D721Med (cell line): ENCODE measurements around the gene ARMC2.
"Not testable (repeated sequence)": the region's sequence is repeated elsewhere in the genome, so short reads cannot be mapped to it uniquely, and the experiment has no call there.

Source experiments
- DNase-seq: peaks from one replicate; pipeline ENCODE4 v3.0.0; 2011; ENCODE audit warnings: low spot score; ENCODE audit not compliant: insufficient read length
- FAIRE-seq: peaks from 2 replicates; lab custom pipeline; 2011; peaks lifted over from hg19 to GRCh38; lab: Jason Lieb, UNC
- TF ChIP-seq, protein P1 (sequence below): IDR thresholded peaks from 2 replicates; pipeline ENCODE4 v1.5.1; 2012; ENCODE audit warnings: mild to moderate bottlenecking, control low read depth; ENCODE audit not compliant: insufficient read depth; ENCODE audit errors: missing control alignments

ARMC2 gene

DNA sequence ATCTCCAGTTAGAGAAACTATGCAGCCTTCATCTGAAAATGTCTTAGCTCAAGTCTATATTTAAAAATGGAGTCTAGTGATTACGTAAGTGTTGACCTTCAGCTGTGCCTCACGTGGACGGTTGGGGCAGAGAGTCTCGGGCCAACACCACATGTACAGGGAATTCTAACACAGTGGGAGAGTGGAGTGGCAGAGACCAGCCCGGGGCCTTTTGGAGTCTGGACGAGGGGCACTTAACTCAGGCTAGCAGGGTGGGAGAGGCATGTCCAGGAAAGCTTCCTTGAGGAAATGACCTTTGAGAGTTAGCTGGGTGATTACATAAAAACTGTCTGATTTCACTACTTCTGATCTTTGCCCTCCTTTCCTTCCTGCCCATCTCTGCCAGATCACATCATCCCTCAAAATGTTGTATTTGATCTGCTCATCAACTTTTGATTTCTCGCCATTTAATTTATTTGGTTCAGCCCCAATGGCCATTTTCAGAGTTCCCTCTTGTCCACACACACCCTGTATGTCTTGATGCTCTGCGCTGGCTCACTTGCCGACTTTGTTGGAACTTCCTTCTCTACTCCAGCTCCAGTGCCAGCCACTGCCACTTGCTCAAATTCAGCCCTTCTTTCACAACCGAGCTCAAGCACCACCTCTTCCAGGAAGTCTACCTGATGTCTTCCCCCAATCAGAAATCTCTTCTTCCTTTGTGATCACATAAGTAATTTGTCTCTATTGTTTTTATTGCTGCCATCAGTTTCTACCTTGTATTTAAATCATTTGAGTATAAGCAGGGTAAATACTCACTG is 2.6 kb downstream of the ARMC2 start:
- FAIRE-seq: no peak
- DNase-seq: no peak
- TF ChIP-seq, protein P1, sequence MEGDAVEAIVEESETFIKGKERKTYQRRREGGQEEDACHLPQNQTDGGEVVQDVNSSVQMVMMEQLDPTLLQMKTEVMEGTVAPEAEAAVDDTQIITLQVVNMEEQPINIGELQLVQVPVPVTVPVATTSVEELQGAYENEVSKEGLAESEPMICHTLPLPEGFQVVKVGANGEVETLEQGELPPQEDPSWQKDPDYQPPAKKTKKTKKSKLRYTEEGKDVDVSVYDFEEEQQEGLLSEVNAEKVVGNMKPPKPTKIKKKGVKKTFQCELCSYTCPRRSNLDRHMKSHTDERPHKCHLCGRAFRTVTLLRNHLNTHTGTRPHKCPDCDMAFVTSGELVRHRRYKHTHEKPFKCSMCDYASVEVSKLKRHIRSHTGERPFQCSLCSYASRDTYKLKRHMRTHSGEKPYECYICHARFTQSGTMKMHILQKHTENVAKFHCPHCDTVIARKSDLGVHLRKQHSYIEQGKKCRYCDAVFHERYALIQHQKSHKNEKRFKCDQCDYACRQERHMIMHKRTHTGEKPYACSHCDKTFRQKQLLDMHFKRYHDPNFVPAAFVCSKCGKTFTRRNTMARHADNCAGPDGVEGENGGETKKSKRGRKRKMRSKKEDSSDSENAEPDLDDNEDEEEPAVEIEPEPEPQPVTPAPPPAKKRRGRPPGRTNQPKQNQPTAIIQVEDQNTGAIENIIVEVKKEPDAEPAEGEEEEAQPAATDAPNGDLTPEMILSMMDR: no peak

DNA sequence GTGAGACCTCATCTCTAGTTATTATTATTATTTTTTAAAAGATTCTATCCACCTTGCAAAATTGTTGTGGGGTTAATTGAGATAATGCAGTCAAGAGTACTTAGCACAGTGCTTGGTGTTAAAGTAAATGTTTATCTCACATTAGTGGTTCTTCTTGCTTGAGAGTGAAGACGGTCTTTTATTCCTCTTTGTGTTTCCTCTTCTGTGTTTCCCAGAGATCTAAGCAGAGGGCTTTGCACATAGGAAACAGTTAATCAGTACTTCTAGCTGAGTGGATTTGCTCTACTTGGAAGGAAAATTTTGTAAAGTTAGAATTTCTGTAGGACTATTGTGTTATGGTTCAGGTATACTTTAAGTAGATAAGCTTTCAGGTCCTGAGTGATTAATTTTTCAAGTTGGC is 3.5 kb downstream of the ARMC2 start:
- FAIRE-seq: no peak
- DNase-seq: no peak
- TF ChIP-seq, protein P1: no peak

DNA sequence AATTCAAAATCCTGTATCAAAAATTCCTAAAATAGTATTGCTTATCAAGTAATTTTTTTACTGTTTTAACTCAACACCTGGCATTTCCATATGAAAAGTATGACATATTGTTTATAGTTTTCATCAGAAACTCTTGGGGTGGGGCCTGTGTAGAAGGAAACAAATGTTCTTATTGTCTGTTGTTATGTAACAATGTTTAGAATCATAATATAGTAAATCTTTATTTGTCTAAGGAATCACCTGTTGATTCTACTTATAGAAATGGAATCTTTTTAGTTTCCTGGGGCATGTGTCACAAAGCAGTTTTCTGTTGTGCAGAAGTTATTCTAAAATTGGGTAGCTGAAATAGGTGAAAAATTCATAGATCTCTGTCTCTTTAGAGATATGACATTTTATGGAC is 4.9 kb downstream of the ARMC2 start:
- TF ChIP-seq, protein P1: no peak
- no peak for DNase-seq

DNA sequence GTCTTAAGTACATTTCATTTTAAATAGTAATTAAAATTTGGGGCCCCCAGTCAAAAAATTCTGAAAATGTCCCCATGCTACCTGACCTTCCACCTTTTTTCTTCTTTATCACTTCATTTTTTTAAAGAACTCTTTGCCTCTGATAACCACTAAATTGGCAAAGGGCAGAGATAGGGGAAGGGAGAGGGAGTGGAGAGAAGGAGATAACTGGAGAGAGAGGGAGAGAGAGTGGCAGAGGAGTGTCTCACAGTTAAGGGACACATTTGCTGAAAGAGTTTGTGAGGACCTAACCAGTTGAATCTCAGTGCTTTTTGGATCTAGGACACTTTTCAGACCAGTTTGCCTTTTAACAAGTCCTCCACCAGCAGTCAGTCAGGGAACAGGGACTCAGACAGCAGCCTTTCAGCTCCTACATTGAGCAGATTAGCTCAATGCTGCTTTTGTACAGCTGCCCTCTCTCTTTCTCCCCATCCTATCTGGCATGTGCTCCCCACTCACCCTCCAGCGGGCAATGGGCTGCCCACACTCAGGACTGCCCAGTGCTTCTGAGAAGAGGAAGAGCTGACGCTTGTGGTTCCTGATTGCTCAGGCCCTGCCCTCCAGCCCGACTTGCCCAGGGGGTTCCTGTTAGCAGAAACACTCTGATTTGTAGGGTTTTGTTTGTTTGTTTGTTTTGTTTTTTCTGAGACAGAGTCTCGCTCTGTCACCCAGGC is 14.4 kb downstream of the ARMC2 start:
- FAIRE-seq (no peak), DNase-seq (no peak)
- TF ChIP-seq, protein P1: no peak

More for the DNA sequence above, 4.9 kb downstream of the ARMC2 start:
- no peak for FAIRE-seq

DNA sequence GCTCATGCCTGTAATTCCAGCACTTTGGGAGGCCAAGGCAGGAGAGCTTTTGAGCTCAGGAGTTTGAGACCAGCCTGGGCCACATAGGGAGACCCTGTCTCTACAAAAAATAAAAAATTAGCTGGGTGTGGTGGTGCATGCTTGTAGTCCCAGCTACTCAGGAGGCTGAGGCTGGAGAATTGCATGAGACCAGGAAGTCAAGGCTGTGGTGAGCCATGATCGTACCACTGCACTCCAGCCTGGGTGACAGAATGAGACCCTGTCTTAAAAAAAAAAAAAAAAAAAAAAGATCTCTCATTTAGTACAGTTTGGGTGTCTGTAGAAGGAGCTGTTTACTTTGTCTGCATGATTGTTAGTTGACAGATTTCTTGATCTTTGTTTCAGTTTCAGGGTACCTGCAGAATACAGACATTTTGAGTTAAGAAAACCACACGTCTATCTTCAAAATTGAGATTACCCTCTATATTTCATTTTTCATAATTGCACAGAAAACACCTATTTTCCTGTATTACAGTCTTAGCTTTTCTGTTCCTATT is 17.6 kb downstream of the ARMC2 start:
- FAIRE-seq, DNase-seq: not testable (repeated sequence)

DNA sequence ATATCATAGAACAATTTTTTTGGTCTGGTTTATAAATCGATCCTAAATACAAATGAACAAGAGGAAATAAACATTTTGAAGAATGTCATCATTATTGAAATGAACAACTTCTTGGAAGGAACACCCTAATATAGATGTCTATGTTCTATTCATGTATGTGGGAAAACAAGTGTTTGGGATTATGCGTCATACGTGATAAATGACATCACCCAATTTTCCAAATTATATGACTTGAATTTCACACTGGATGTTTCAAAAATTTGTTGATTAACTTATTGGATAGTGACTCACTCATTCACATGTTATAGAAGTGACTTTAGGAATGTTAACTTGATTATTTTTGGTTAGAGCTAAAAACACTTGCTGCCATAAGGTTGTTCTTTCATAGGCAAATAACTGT is 18.6 kb downstream of the ARMC2 start:
- DNase-seq (no peak), FAIRE-seq (no peak)
- TF ChIP-seq, protein P1: no peak

DNA sequence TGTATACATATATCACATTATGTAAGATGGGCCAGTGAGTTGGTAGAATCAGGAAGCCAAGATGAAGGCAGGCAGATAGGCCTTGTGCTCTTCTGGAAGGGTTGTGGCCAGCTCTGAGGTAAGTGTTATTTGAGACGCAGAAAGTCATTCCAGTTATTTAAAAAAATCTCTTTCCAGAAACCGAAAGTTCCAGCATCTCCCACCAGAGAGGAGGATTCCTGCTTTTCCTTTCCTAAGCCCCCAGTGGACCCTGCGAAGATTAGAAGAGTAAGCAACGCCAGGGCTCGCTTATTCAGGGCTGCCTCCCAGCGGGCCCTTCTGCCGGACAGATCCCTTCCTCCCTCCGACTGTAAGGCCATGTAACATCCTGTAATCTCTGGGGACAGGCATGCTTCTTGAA is 20.4 kb downstream of the ARMC2 start:
- FAIRE-seq: no peak
- TF ChIP-seq, protein P1: no peak
- no peak for DNase-seq
